Immature natural killer cell (primary cell): Measurements from ENCODE around the gene LITAF. TPM values are rescaled to one million over a fixed set of nuclear protein-coding genes. Genes with fewer than 3 reads are reported as not detected.

ENCODE experiments used
- DNase-seq, 3 donors: peaks; one replicate each; pipeline ENCODE4 v3.0.0; 2022; ENCODE audit warnings: mixed read lengths in 1 of 3
- H3K27ac Mint-ChIP-seq, 6 donors: one replicate each; pipeline ENCODE4 v1.8.0; 2020; ENCODE audit warnings: mixed read lengths in 6 of 6, mild to moderate bottlenecking in 5 of 6, inconsistent platforms in 4 of 6, moderate library complexity in 3 of 6
- H3K27me3 Mint-ChIP-seq, 3 donors: one replicate each; pipeline ENCODE4 v1.8.0; 2020 to 2021; ENCODE audit warnings: low read depth in 3 of 3, mild to moderate bottlenecking in 3 of 3, mixed read lengths in 3 of 3, moderate library complexity in 3 of 3, inconsistent platforms in 1 of 3
- H3K36me3 Mint-ChIP-seq, 3 donors: one replicate each; pipeline ENCODE4 v1.8.0; 2020; ENCODE audit warnings: mixed read lengths in 3 of 3, inconsistent platforms in 2 of 3, mild to moderate bottlenecking in 2 of 3
- H3K4me1 Mint-ChIP-seq, 2 donors: one replicate each; pipeline ENCODE4 v1.8.0; 2020; ENCODE audit warnings: inconsistent platforms in 2 of 2, mild to moderate bottlenecking in 2 of 2, mixed read lengths in 2 of 2, moderate library complexity in 1 of 2
- H3K4me3 Mint-ChIP-seq, 5 donors: one replicate each; pipeline ENCODE4 v1.8.0; 2020; ENCODE audit warnings: mild to moderate bottlenecking in 5 of 5, mixed read lengths in 5 of 5, inconsistent platforms in 3 of 5, moderate library complexity in 3 of 5
- H3K9me3 Mint-ChIP-seq, 6 donors: one replicate each; pipeline ENCODE4 v1.8.0; 2020; ENCODE audit warnings: mild to moderate bottlenecking in 6 of 6, mixed read lengths in 6 of 6, inconsistent platforms in 4 of 6, moderate library complexity in 3 of 6
- polyA plus RNA-seq, 3 donors: library from polyadenylated mRNA; unstranded; fragments of 300-500 nt; fragmentation: Illumina TruSeq; gene quantifications; one replicate each; pipeline ENCODE4 v1.2.3, GENCODE V29; 2021

The LITAF gene
- polyA plus RNA-seq, 3 donors from 2014 or later, result 1,031 to 1,827 (median 1,086) TPM

GRCh38 chr16:11557801-11558200, 28.9 kb downstream of the LITAF start:
- H3K27me3 Mint-ChIP-seq, result peaks cover 48 to 64% (median 54%) of the 10 kb centered on the region in 3 donors
- peaks cover 0 to 3% (median under 1%) of the 10 kb centered on the region in 6 donors for H3K9me3 Mint-ChIP-seq
- peak overlapping the region; percentile 78 to 84 (median 83) for H3K4me3 Mint-ChIP-seq
- peak overlapping the region; percentile 97 to 100 (median 100) for H3K27ac Mint-ChIP-seq
- peaks cover 26 to 49% (median 41%) of the 10 kb centered on the region in 3 donors for H3K36me3 Mint-ChIP-seq
- H3K4me1 Mint-ChIP-seq, result peaks cover 83 to 90% of the 10 kb centered on the region in 2 donors
- no peak for DNase-seq

- Mint-ChIP-seq H3K4me1 (peaks cover 80 to 89% of the 10 kb centered on the region in 2 donors), H3K4me3 (peak overlapping the region; percentile 78 to 84 (median 83)), H3K9me3 (peaks cover 0 to 3% (median under 1%) of the 10 kb centered on the region in 6 donors), H3K27me3 (peaks cover 42 to 60% (median 47%) of the 10 kb centered on the region in 3 donors), H3K36me3 (peaks cover 30 to 56% (median 46%) of the 10 kb centered on the region in 3 donors), H3K27ac (peak overlapping the region; percentile 97 to 100 (median 100))
- peak; percentile 65 to 75 (median 71) for DNase-seq
Measured at GRCh38 chr16:11556945-11557720, 29.6 kb downstream of the LITAF start.

DNA sequence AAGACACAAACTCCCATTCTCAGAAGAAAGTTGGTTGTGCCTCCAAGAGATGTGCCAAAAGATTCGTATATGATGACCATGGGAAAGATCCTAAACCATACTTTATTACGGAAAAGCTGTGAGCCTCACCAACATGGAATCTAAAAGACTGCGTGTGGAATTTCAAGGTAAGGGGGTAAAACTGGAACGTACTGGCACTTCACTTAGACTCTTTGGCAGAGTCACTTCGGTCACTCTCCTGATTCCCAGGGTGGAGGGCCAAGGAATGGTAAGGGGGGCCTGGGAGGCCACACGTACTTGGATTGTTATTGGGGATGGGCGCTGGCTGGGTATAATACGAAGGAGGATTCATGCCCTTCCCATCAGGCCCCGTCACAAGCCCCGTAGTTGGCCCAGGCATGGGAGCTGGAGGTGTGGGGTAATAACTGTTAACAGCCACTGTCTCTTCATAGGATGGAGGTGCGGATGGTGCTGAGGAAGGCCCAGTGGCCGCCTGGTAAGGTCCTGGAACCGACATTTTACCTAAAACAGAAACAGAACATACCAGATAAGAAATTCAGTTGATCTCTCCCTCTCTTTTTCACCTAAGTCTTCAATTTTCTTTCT, 30.4 kb downstream of the LITAF start:
- Mint-ChIP-seq H3K27me3 (peaks cover 34 to 51% (median 39%) of the 10 kb centered on the region in 3 donors), H3K4me3 (peak overlapping the region; percentile 78 to 84 (median 83)), H3K36me3 (peaks cover 30 to 55% (median 45%) of the 10 kb centered on the region in 3 donors), H3K27ac (peak overlapping the region; percentile 97 to 100 (median 100)), H3K4me1 (peaks cover 73 to 83% of the 10 kb centered on the region in 2 donors), H3K9me3 (peaks cover 0 to 3% (median under 1%) of the 10 kb centered on the region in 6 donors)
- DNase-seq, result no peak

DNA sequence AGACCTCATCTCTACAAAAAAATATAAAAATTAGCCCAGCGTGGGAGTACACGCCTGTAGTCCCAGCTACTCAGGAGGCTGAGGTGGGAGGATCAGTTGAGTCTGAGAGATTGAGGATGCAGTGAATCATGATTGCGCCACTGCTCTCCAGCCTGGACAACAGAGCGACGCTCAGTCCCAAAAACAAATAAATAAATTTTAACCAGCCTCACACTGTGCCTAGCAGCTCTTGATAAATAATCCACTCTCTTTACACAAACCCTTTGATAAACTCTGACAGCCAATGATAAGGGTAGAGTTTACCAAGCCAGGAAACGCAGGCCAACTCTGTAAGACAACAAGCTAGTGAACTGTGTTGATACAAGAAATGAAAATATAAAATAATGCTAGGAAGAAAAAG, 32.7 kb downstream of the LITAF start:
- peaks cover 50 to 71% (median 61%) of the 10 kb centered on the region in 3 donors for H3K36me3 Mint-ChIP-seq
- DNase-seq, result no peak
- H3K4me3 Mint-ChIP-seq, result no peak overlapping the region
- H3K4me1 Mint-ChIP-seq, result peaks cover 62 to 86% of the 10 kb centered on the region in 2 donors
- H3K27me3 Mint-ChIP-seq, result peaks cover 23 to 47% (median 34%) of the 10 kb centered on the region in 3 donors
- peaks cover 0 to 3% (median under 1%) of the 10 kb centered on the region in 6 donors for H3K9me3 Mint-ChIP-seq
- H3K27ac Mint-ChIP-seq, result peak overlapping the region; percentile 55 to 97 (median 84)

DNA sequence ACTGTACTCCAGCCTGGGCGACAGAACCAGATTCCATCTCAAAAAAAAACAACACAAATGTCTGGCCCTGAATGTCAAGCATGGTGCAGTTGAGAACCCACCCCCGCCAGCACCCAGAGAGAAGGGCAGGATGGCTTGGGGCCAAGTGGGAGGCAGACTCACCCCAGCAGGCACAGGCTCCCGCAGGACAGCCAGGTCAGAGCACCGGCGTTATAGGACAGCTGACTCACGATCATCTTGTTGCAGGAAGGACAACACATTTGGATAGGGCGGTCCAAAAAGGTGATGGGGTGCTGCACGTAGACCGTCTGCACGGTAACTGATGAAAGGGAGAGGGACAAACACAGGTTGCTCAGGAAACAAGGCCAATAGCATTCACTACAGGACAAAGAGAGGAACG, 33.3 kb downstream of the LITAF start:
- H3K4me3 Mint-ChIP-seq, result peak overlapping the region in 1 of 5 donors; percentile 27
- no peak for DNase-seq
- H3K27ac Mint-ChIP-seq, result peak overlapping the region in 4 of 6 donors; percentile 55 to 87 (median 83)
- H3K36me3 Mint-ChIP-seq, result peaks cover 57 to 78% (median 61%) of the 10 kb centered on the region in 3 donors
- H3K9me3 Mint-ChIP-seq, result peaks cover 0 to 3% (median under 1%) of the 10 kb centered on the region in 6 donors
- H3K4me1 Mint-ChIP-seq, result peaks cover 56 to 86% of the 10 kb centered on the region in 2 donors
- H3K27me3 Mint-ChIP-seq, result peaks cover 23 to 42% (median 32%) of the 10 kb centered on the region in 3 donors

DNA sequence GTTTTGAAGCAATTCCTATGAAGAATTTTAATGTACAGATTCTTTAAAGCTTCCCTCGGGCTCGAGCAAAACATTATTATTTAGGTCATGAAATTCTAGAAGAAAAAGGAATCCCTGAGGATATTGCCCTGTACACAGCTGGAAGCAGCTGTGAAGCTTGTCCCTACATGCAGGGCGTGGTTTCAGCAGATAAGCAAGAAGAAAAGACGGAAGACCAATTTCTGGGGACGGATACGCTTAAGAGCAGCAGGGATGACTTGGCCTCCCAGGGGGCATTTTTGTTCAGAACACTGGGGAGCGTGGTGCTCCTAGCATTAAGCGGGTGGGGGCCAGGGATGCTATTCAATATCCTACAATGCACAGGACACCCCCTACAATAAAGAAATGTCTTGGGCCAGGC, 34.3 kb downstream of the LITAF start:
- DNase-seq, result no peak
- H3K27ac Mint-ChIP-seq, result peak overlapping the region in 5 of 6 donors; percentile 8 to 91 (median 76)
- H3K4me1 Mint-ChIP-seq, result peaks cover 47 to 86% of the 10 kb centered on the region in 2 donors
- H3K27me3 Mint-ChIP-seq, result peaks cover 17 to 41% (median 25%) of the 10 kb centered on the region in 3 donors
- no peak overlapping the region for H3K4me3 Mint-ChIP-seq
- peaks cover 0 to 3% (median under 1%) of the 10 kb centered on the region in 6 donors for H3K9me3 Mint-ChIP-seq
- H3K36me3 Mint-ChIP-seq, result peaks cover 64 to 87% (median 66%) of the 10 kb centered on the region in 3 donors

- Mint-ChIP-seq H3K4me1 (peaks cover 46 to 86% of the 10 kb centered on the region in 2 donors), H3K27ac (peak overlapping the region in 2 of 6 donors; percentile 39 to 76), H3K27me3 (peaks cover 11 to 35% (median 19%) of the 10 kb centered on the region in 3 donors), H3K36me3 (peaks cover 65 to 89% (median 66%) of the 10 kb centered on the region in 3 donors), H3K4me3 (no peak overlapping the region), H3K9me3 (peaks cover 0 to under 1% (median under 1%) of the 10 kb centered on the region in 6 donors)
- DNase-seq, result no peak
Measured at GRCh38 chr16:11551842-11552241, 34.9 kb downstream of the LITAF start.

- no peak for DNase-seq
- H3K27ac Mint-ChIP-seq, result peak overlapping the region; percentile 53 to 87 (median 72)
Measured at GRCh38 chr16:11550791-11551498, 35.8 kb downstream of the LITAF start.

GRCh38 chr16:11547118-11547916, 39.4 kb downstream of the LITAF start:
- Mint-ChIP-seq H3K4me3 (no peak overlapping the region), H3K9me3 (no peaks in the 10 kb centered on the region), H3K27me3 (peaks cover 21 to 25% (median 23%) of the 10 kb centered on the region in 3 donors), H3K4me1 (peaks cover 46 to 79% of the 10 kb centered on the region in 2 donors), H3K27ac (peak overlapping the region; percentile 34 to 77 (median 70)), H3K36me3 (peaks cover 40 to 63% (median 44%) of the 10 kb centered on the region in 3 donors)
- no peak for DNase-seq

More at GRCh38 chr16:11550791-11551498, 35.8 kb downstream of the LITAF start:
- no peak overlapping the region for H3K4me3 Mint-ChIP-seq
- H3K9me3 Mint-ChIP-seq, result no peaks in the 10 kb centered on the region
- peaks cover 58 to 84% (median 61%) of the 10 kb centered on the region in 3 donors for H3K36me3 Mint-ChIP-seq
- H3K27me3 Mint-ChIP-seq, result peaks cover 8 to 30% (median 20%) of the 10 kb centered on the region in 3 donors
- peaks cover 41 to 83% of the 10 kb centered on the region in 2 donors for H3K4me1 Mint-ChIP-seq

GRCh38 chr16:11546608-11547061, 40.1 kb downstream of the LITAF start:
- H3K4me1 Mint-ChIP-seq, result peaks cover 52 to 82% of the 10 kb centered on the region in 2 donors
- peak overlapping the region; percentile 51 to 77 (median 68) for H3K27ac Mint-ChIP-seq
- H3K36me3 Mint-ChIP-seq, result peaks cover 36 to 56% (median 42%) of the 10 kb centered on the region in 3 donors
- H3K9me3 Mint-ChIP-seq, result no peaks in the 10 kb centered on the region
- no peak for DNase-seq
- peaks cover 26 to 32% (median 28%) of the 10 kb centered on the region in 3 donors for H3K27me3 Mint-ChIP-seq
- H3K4me3 Mint-ChIP-seq, result no peak overlapping the region

DNA sequence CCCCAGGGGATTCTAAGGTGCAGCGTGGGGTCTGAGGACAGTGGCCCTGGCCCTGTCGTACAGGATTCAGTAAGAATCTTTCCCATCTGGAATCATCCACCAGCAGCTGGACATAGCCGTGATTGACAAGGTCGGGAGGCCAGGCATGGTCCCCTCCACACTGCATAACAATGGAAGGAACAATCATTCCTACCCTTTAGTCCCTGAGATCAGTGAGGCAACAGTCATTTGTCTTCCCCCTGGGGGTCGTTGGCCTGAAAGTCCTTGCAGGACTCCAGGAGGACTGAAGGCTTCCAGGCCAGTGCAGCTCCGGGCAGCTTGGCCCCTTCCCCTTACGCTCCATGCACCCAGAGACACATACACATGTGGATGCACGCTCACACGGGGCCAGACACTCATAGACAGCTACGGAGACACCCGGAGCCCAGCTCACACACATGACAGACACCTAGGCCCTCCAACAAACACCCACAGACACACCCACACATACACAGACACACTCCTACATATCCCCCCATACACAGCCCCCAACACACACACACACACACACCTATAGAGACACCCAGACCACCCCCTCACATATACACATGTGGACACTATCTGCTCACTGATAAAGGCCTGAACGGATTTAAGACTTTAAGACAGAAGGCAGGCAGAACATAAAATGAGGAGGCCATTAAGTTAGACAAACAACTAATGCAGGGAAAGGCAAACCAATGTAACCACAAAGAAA, 42.9 kb downstream of the LITAF start:
- no peaks in the 10 kb centered on the region for H3K9me3 Mint-ChIP-seq
- H3K27me3 Mint-ChIP-seq, result peaks cover 21 to 45% (median 35%) of the 10 kb centered on the region in 3 donors
- H3K27ac Mint-ChIP-seq, result peak overlapping the region; percentile 26 to 77 (median 65)
- peaks cover 60 to 86% of the 10 kb centered on the region in 2 donors for H3K4me1 Mint-ChIP-seq
- peaks cover 18 to 33% (median 21%) of the 10 kb centered on the region in 3 donors for H3K36me3 Mint-ChIP-seq
- DNase-seq, result no peak
- H3K4me3 Mint-ChIP-seq, result peak overlapping the region in 1 of 5 donors; percentile 34
